Hematopoietic multipotent progenitor cell (in vitro differentiated cells): Measurements from ENCODE around the gene LSAMP. TPM values are rescaled to one million over a fixed set of nuclear protein-coding genes. Genes with fewer than 3 reads are reported as not detected.
A peak's percentile ranks its signal among the peaks of the same experiment; 100 is the strongest.
"Not testable (repeated sequence)": the region's sequence is repeated elsewhere in the genome, so short reads cannot be mapped to it uniquely, and the experiment has no call there.

ENCODE experiments used
- DNase-seq, 3 donors: peaks; one replicate each; pipeline ENCODE4 v3.0.0-alpha.2; 2011 to 2015; ENCODE audit warnings: low read depth in 2 of 3, low spot score in 2 of 3
- small RNA-seq: library from RNA; depleted of rRNA; stranded (forward); fragments of <200 nt; gene quantifications from one replicate; pipeline ENCODE3, GENCODE V24; 2012
- total RNA-seq: library from RNA; depleted of rRNA; stranded (reverse); fragments of >200 nt; gene quantifications from one replicate; pipeline ENCODE4 v1.2.3, GENCODE V29; 2012

Gene LSAMP
- total RNA-seq, 1 donor: 0.27 TPM

- no peak for DNase-seq
Measured at GRCh38 chr3:115785782-115786181, 659.5 kb downstream of the LSAMP start.

- peak; percentile 4 to 28 (median 9) for DNase-seq
Measured at GRCh38 chr3:115784739-115785536, 660.3 kb downstream of the LSAMP start.

- DNase-seq: peak; percentile 90 to 96 (median 94)
Measured at GRCh38 chr3:115783938-115784738, 661.1 kb downstream of the LSAMP start.

GRCh38 chr3:115783426-115783825 lies 661.9 kb downstream of the LSAMP start:
- not testable (repeated sequence) for DNase-seq

GRCh38 chr3:115779011-115779410 lies 666.3 kb downstream of the LSAMP start:
- DNase-seq: no peak

- no peak for DNase-seq
Measured at GRCh38 chr3:115772951-115773350, 672.3 kb downstream of the LSAMP start.

- DNase-seq: no peak
Measured at GRCh38 chr3:115768661-115769060, 676.6 kb downstream of the LSAMP start.

GRCh38 chr3:115766587-115767482 lies 678.5 kb downstream of the LSAMP start:
- DNase-seq: no peak

- no peak for DNase-seq
Measured at GRCh38 chr3:115761927-115762305, 683.4 kb downstream of the LSAMP start.

GRCh38 chr3:115760716-115761115 lies 684.6 kb downstream of the LSAMP start:
- no peak for DNase-seq

- no peak for DNase-seq
Measured at GRCh38 chr3:115758076-115758763, 687.1 kb downstream of the LSAMP start.

- DNase-seq: not testable (repeated sequence)
Measured at GRCh38 chr3:115752978-115753377, 692.3 kb downstream of the LSAMP start.

Small RNA genes lying within 50 kb of the gene (small RNA-seq; reads per million reads assigned to genes)
- not detected for gene RN7SL815P
